Left ventricle myocardium inferior (tissue), 1 donor: ENCODE results near the gene CD86. TPM values are rescaled to one million over a fixed set of nuclear protein-coding genes. Genes with fewer than 3 reads are reported as not detected.

ENCODE experiments used
- DNase-seq: peaks from one replicate; pipeline ENCODE4 v3.0.0-alpha.2; 2020
- H3K27ac ChIP-seq: fragments of 200-600 bp; replicated peaks from 2 replicates; pipeline ENCODE4 v1.8.0; 2021
- H3K27me3 ChIP-seq: fragments of 200-600 bp; 2 replicates; pipeline ENCODE4 v1.8.0; 2021; ENCODE audit warnings: low read depth
- H3K36me3 ChIP-seq: fragments of 200-600 bp; 2 replicates; pipeline ENCODE4 v1.8.0; 2021
- H3K4me1 ChIP-seq: fragments of 200-600 bp; 2 replicates; pipeline ENCODE4 v1.8.0; 2021
- H3K4me3 ChIP-seq: fragments of 200-600 bp; 2 replicates; pipeline ENCODE4 v1.8.0; 2021; ENCODE audit warnings: mild to moderate bottlenecking, moderate library complexity
- H3K9me3 ChIP-seq: fragments of 200-600 bp; replicated peaks from 2 replicates; pipeline ENCODE4 v1.8.0; 2021
- intact Hi-C: fragments of 100-400 bp; cut with micrococcal nuclease; formaldehyde crosslinking; loops from one replicate; pipeline ENCODE4 v1.11.0; 2022
- total RNA-seq: library from RNA; stranded (reverse); fragmentation: NEBNext Ultra II Directional; extraction: Animal tissue kit (Norgen Biotek cat#: 25700); gene quantifications from one replicate; pipeline ENCODE4 v1.2.1, GENCODE V29; 2021
- TF ChIP-seq, protein P1 (sequence below): fragments of 200-600 bp; IDR thresholded peaks from 2 replicates; pipeline ENCODE4 v1.8.0; 2021; ENCODE audit warnings: antibody characterized with exemption, mild to moderate bottlenecking, borderline replicate concordance
- donor health status: DM: no; HTN: yes; CAD: no; lungs with severe emphysema.

The CD86 gene
- total RNA-seq, 1 donor from 2014 or later = 3.6 TPM

DNA sequence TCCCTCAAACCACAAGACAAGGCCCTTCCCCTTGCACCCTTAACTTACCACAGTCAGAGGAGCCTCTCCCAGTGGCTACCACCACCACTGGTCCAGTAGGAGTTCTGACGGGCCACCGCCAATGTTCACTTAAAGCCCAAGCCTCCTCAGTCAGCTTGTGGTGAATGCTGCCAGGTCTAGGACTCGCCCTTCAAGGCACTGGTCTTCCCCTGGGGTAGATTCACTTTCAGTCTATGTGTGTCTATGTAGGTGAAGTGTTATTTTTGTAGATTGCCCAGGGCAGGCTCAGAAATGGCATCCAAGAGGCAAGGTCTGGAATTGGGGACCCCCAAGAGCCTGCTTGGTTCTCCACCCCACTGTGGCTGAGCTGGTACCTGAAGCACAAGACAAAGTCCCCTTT lies 112.9 kb downstream of the CD86 start:
- intact Hi-C loops = no loop called here
- Histone ChIP-seq H3K4me1 (no peaks in the 10 kb centered on the region), H3K9me3 (peaks cover 10% of the 10 kb centered on the region), H3K4me3 (no peak overlapping the region), H3K27ac (no peak overlapping the region), H3K27me3 (no peaks in the 10 kb centered on the region), H3K36me3 (no peaks in the 10 kb centered on the region)
- DNase-seq = no peak
- TF ChIP-seq, protein P1, sequence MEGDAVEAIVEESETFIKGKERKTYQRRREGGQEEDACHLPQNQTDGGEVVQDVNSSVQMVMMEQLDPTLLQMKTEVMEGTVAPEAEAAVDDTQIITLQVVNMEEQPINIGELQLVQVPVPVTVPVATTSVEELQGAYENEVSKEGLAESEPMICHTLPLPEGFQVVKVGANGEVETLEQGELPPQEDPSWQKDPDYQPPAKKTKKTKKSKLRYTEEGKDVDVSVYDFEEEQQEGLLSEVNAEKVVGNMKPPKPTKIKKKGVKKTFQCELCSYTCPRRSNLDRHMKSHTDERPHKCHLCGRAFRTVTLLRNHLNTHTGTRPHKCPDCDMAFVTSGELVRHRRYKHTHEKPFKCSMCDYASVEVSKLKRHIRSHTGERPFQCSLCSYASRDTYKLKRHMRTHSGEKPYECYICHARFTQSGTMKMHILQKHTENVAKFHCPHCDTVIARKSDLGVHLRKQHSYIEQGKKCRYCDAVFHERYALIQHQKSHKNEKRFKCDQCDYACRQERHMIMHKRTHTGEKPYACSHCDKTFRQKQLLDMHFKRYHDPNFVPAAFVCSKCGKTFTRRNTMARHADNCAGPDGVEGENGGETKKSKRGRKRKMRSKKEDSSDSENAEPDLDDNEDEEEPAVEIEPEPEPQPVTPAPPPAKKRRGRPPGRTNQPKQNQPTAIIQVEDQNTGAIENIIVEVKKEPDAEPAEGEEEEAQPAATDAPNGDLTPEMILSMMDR = no peak

GRCh38 chr3:122169911-122170310 lies 114.7 kb downstream of the CD86 start:
- peaks cover 19% of the 10 kb centered on the region for H3K9me3 ChIP-seq
- no peak overlapping the region for H3K27ac ChIP-seq
- DNase-seq = no peak
- no peaks in the 10 kb centered on the region for H3K4me1 ChIP-seq
- no peak overlapping the region for H3K4me3 ChIP-seq
- peaks cover under 1% of the 10 kb centered on the region for H3K27me3 ChIP-seq
- TF ChIP-seq, protein P1 = no peak
- H3K36me3 ChIP-seq = no peaks in the 10 kb centered on the region
- intact Hi-C loops = no loop called here

Other genes with a start within 250 kb of the CD86 start
- gene IQCB1, start 220.3 kb upstream of the CD86 start, total RNA-seq = 5.7 TPM
- 4.1 TPM for gene EAF2, start 220.2 kb upstream of the CD86 start, total RNA-seq
- gene SLC15A2, start 161.0 kb upstream of the CD86 start, total RNA-seq = 4.6 TPM
- 0.33 TPM for gene ILDR1, start 33.1 kb upstream of the CD86 start, total RNA-seq
- not detected for gene CASR, start 128.3 kb downstream of the CD86 start, total RNA-seq